GM19099 (cell line): ENCODE data around the gene TRMT10A.

Source experiments
- POLR2A ChIP-seq: IDR thresholded peaks from 3 replicates; pipeline ENCODE4 v1.6.1; 2011; ENCODE audit warnings: low read depth; ENCODE audit not compliant: insufficient read length; ENCODE audit errors: extremely low read depth

The TRMT10A gene

DNA sequence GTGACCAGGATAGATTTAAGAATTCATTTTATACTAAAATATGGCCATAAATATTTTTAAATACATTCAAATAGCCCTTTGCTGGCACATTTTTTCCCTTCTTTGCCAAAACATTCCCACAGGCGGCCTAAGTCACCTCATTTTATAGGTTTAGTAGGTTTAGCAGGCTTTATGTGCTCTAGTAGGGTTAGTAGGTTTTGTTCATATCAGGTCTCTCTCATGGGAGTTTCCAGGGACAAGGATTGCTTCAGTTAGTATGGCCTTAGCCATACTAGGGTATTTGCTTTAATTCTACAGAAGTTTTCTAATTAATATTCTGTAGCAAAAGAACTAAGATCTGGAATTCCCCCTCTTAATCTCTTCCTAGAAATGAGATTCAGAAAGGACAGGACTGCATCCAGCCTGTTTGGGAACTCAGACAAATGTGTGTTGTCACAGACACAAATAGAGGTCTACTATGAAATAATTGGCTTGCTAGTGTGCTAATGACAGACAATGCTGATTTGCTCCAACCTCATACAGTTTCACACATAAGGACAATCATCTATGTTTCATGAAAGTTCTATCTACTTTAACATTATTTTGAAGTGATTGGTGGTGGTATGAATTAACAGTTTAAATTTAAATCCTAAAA lies 10.0 kb upstream of the TRMT10A start:
- TF ChIP-seq POLR2A = no peak

DNA sequence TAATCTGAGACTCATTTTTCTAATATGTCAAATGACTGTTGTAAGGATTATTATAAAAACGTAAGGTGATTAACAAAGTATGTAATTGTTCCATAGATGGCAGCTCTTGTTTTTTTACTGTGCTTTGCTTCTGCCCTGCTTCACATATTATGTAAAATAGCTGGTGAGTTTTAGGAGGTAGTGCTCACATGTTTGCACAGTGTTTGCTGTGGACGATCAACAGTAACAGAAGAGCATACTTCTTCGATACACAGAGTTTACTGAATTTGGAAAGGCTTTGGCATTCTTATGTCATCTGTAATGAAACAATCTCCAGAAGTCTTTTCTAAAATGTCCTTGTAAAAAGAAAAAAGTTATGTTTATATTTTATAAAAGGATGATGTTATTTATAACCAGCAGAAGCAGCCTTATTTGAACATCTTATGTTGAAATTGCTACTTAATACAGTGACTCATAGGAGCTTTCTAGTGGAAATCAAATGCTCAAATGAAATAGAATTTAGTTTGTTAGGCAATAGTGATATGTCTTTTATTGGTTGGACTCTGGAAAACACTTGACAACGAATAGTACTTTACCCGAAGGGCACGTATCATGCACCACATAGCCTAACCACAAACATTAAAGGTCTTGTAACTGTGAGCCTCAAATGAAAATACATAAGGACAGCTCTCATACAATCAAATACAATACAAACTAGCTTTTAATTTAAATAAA lies 8.8 kb upstream of the TRMT10A start:
- TF ChIP-seq POLR2A = no peak

DNA sequence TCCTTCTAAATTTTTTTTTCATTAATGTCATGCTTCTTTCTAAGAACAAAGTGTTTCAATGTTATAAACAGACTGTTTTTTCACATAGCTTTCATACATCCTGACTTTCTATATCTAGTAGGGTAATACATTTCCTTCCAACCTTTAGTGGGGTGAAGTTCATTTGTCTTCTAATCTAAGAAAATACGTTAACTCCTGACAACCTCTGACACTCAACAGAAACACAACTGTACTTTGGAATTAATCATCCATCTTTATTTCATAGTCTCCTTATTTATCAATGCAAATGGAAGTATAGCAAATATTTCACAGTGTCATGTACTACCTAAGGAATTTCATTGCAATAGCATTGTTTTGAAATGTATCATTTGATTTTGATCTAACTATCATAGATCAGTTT lies 8.0 kb upstream of the TRMT10A start:
- TF ChIP-seq POLR2A = no peak

DNA sequence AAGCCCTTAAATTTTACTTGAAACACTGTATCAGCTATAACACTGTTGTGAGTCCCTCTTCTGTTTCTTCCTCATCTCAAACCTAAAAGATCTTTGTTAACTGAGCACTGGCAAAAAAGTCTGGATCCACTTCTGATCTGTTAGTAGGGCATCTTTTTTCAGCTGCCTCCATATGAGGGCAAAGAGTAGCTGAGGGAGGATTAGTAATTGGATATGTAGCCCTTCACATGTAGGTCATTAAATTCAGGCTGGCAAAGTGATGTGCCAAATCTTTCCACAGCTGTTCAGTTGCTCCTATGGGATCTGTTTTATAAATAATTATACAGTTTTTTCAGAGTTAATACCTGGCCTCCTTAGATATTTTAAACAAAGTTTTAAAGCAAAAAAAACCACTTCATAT lies 1.1 kb upstream of the TRMT10A start:
- TF ChIP-seq POLR2A = no peak

DNA sequence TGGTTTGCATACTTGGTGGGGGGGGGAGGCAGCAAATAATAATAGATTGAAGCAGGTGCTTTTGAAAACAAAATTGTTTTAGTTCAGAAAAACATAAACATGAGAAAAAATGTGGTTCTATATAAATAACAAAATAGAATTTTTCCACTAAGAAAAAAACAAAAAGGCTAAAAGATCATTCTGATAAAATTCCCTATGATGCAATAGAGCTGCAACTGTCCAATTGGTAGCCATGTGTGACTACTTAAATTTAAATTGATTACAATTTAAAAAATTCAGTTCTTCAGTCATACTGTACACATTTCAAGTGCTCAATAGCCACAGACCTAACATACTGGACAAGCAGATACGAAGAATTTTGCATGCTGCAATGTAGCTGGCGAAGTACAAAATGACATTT lies 11.0 kb downstream of the TRMT10A start:
- no peak for TF ChIP-seq POLR2A

DNA sequence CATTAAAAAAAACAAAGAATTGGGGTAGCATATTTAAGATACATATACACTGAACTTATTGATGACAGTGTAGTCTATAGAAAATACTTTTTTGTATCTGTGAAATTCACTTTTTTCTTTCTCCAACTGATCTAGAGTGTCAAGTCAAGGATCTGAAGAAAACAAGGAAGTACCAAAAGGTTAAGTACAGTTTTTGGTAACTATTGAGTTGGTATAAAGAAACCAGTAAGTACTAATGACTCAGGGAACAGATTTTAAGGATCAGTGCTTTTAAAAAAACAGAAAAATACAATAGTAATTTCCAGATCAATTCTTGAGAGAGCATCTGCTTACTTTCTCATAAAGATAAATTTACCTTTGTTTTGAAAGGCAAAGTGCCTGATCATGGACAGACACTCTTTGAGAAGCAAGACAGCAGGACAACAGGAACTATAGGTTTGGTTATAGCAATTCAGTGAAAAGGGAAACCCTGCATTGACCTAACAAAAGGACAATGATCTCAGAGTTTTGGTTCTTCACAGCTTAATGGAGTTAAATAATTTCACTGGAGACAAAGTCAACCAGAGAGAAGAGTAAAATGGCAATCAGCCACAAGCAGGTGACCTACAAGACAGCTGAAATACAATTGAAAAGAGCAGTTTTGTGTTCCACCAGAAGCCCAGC lies 23.4 kb downstream of the TRMT10A start:
- TF ChIP-seq POLR2A = no peak

DNA sequence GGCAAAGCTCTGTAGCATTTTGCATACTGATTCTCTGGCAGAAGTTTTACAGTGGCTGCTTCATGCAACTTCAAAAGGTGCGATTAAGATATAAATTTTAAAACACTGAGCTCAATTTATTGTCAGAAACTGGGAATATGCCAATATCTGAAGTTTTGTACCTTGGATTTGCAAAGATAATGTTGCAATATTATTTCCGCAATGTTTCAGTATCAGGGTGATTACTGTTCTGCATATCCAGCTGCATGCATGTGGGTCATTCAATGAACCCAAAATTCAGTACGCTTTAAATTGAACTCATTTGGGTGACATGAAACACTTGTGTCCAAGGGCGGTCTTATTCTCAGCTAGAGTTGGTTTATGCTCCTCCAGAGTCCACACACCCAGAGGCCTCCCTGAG lies 26.2 kb downstream of the TRMT10A start:
- TF ChIP-seq POLR2A = no peak

DNA sequence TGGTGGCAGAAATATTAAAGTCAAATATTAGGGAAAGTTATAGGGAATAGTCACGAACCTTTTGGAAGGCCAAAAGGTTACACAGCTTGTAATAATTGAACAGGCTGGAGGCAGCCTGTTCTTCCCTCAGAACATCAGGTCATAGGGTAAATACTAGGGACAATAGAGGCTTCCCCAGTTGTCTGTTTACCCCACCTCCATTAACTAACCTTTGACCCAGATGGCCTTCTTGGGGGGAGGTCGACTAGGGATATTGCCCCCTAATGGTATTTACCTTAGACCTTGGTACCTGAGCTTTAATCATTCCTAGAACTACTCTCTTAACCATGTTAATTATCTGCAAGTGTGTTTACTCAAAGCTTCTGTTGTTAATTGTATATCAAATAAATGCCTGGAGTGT lies 27.0 kb downstream of the TRMT10A start:
- TF ChIP-seq POLR2A = no peak

DNA sequence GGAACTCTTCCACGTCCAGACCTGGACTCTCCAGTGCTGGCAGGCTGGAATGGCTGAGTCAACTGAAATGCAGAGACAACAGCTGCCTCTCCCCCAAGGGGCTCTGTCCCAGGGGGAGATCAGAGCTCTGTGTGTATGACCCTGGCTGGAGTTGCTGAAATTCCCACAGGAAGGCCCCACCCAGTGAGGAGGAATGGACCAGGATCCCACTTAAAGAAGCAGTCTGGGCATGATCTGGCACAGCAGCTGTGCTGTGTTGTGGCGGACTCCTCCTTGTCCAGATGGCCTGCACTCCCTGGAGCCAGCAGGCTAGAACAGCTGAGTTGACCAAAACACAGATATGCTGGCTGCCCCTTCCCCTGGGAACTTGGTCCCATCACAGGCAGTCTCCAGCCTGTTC lies 27.6 kb downstream of the TRMT10A start:
- TF ChIP-seq POLR2A = no peak

DNA sequence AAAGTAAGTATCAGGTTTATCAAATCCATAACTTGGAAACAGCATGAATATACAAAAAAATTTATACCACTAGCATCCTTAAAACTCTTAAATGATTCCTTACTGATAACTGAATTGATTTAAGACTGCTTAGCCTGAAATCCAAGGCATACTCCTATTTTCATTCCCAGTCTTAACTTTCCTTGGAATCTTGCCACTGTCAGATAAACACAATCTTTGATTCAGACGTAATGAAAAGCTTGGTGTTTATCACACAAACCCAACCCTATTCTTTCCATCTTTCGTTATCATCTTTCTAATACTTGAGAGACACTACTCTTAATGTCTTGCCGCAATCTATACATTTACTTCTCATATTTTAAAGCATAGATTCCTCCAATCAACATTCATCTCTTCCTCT lies 33.9 kb downstream of the TRMT10A start:
- TF ChIP-seq POLR2A = no peak

DNA sequence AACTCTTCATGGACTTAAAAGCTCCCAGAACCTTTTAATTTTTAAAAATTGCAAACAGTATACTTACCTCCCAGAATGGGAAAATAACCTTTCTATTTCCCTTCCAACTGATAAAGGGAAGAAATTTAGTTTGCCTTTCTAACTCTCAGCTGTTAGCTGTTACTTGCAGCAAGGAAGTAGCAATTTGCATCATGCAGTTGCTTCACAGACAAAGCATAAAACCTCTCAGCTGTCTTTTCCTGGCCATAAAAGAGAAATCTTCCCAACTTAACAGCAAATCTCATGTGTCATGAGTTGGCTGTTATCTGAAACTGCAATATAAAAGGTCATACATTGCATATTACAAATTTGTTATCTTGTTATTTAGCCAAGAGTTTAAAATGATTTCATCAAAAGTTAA lies 34.6 kb downstream of the TRMT10A start:
- TF ChIP-seq POLR2A = no peak

DNA sequence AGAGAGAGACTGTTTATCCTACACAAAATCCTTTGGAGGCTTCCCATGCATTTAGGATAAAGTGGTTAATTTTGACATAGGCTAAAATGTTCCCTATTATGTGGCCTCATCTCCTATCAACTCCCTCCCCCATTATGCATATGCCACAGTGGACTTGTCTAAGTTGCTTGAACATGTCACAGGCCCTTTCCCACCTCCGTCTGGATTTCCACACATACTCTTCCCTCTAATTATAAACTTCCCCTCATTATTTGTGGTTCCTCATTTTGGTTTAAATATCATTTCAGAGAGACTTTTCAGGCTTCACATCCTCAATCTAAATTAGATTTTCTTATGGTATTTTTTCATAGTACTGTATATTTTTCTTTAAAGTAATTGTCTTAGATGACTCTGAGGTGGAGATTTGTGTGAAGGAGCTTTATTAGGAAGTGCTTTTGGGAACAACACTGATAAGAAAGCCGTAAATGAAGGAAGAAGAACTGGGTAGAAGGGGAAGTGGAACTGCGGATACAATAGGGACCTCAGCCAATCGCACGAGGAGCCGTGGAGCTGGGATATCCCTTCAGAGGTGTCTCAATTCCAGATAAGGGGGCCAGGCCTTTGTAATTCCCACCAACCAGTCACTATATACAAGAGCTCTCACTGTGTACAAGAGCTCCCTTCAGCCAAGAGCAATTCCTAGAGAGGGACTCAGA lies 45.1 kb downstream of the TRMT10A start:
- no peak for TF ChIP-seq POLR2A

DNA sequence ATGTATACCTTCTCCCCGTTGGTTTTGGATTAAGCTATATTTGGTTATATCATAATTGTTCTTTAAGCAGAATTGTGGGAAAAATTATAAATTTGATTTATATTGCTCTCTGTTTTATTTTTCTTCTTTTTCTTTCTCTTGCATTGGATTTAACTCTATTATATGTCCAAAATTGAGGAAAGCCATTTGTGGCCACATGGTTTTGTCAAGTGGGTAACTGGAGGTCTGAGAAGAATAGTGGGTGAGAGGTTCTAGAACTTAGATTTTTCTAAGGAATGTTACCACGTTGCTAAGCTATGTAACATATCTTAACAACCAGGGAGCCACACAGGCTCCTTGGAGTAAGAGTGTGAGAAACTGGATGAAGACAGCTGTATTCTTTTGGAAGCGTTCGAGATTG lies 53.1 kb downstream of the TRMT10A start, which contains the start of gene C4orf17:
Gene C4orf17, plus strand, starts transcription at position 301 of the 400 bp plus-strand sequence. CDS start 2,061 bp downstream, outside the sequence.
- no peak for TF ChIP-seq POLR2A

DNA sequence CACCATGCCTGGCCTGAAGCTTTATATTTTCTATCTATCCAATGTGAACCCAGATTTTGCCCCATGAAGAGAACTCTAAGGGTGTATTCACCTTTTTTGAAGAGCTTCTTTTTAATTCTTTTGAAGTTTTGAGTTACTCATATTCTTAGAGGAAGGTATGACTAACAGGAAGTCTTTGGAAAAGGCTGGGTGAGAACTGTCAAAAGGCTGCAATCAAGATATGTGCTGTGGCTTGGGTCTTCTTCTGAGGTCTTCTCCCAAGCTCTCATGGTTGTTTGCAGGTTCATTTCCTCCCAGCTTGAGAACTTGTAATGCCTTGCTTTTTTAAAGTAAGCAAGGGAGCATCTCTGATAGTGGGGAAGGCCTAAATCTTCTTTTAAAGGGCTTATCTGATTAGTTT lies 56.1 kb downstream of the TRMT10A start:
- no peak for TF ChIP-seq POLR2A

DNA sequence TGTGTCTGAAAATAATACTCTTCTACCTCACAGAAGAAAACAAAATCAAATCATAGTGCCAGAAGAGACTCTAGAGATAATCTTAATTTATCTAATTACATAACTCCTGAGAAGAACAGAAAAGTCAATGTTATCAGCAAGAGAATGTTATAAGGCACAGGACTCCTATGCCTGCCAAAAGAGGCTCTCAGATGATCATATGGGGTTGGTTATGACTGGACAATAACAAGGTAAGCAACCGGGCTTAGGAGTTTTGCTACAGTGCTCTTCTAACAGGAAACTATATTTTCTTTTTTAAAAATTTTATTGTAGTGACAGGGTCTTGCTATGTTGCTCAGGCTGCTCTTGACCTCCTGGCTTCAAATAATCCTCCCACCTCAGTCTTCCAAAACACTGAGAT lies 56.5 kb downstream of the TRMT10A start:
- TF ChIP-seq POLR2A = no peak
